ENCODE results near the gene FLNB.
"Not testable (repeated sequence)": the region's sequence is repeated elsewhere in the genome, so short reads cannot be mapped to it uniquely, and the experiment has no call there.

FLNB gene

DNA sequence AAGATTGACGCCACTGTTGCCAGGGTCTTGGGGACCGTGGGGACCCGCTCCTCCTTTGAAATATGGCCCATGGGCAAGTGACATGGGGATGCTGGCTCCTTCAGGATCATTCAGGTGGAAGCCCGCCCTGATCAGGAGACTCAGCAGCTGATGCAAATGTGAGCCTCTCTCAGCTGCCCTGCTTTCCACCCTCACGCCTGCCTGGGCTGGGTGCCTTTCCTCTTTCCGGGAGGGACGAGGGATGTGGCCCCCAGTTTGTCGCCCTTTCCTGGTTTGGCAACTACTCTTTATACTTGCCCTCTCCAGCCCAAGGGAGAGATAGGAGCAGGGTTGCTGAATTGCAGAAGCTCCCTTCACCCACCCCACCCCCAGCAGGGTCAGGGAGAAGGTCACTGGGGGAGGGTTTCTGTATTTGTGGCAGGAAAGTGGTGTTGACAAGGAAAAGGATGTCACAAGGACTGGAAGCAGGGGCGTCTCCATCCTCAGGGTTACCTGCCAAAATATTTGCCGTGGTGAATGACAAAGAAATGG is 180.8 kb downstream of the FLNB start:
- DNase-seq: no peak

DNA sequence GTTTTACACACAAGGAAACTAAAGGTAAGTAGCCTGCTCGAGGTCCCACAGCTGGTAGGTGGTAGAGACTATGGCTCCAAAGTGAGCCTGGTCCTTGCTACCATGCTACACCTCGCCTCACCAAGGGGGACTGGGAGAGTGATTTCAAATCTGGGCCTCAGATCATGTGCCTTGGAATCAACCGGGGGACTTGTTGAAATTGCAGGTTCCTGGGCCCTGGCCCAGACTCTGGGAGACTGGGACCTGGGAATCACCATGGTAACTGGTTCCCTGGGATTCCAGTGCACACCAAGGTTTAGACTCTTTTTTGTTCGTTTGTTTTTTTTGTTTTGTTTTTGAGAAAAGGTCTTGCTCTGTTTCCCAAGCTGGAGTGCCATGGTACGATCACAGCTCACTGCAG is 181.5 kb downstream of the FLNB start:
- DNase-seq: no peak

DNA sequence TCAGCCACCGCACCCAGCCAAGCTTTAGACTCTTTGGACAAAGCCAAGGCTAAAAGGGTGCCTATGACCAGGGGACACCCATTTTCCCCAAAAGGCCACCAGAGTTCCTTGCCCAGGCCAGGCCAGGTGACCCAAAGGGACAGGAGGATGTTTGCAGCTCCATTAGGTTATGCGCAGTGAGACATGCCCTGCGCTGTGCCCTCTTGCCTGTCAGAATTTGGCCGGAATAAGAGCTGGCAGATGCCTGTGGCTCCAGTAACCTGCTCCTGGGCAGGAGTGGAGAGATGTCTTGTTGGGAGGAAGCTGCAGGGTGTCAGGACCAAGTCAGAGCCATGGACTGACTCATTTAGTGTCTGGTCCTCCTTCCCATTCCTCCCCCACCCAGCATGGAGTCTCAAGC is 182.1 kb downstream of the FLNB start:
- no peak for DNase-seq

DNA sequence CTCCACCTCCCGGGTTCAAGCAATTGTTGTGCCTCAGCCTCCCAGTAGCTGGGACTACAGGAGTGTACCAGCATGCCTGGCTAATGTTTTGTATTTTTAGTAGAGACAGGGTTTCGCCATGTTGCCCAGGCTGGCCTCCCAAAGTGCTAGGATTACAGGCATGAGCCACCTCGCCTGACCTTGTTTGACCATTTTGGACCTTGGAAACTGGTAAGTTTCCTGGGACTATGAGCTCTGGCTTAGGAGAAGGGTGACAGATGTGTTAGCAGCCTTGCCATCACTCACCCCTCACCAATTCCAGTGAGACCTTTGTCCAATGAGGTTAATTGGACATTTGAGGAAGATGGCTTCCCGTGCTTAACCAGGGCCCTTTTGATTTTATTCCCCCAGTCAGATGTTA is 182.7 kb downstream of the FLNB start:
- no peak for DNase-seq

DNA sequence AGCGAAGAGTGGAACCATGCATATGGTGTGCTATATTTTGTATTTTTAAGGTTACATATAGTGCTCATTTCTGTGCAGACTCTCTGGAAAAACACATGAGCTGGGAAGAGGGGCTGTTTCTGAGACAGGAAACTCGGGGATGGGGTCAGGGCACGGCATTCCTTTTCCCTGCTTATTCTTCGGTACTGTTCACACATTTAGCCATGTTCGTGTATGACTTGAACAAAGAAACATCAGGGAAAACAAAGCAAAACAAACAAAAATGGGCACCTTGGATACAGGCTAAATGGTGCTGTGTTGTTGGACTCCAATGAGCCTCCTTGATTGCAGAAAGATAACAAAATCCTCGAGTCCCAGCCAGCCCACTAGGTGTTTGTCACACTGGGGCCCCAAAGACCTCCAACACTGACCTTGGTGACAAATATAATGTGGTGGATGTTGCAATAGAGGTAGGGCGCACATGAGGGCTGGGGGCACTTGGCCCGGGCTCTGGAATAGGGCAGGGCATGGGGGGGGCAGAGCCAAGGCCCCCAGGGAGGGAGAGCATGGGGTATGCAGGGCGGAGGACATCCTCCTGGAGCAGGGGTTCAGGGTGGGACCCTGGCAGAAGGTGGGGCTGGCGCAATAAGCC is 183.3 kb downstream of the FLNB start:
- DNase-seq: no peak

DNA sequence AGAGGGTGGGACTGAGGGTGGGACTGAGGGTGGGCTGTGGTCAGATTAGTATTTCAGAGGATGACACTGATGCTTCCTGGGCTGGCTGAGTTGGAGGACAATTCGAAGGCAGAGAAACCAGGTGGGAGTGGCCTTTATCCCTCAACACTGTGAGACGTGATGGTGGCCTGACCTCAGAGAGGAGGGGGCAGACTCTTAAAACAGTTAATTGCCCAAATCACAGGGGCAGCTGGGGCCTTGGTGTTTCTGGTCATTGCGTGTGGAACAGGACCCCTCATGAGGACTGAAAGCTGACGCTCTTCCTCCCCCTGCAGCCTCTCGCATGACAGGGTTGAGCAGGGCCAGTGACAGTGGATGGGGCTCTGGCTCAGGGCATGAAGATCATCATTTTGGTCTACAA is 183.8 kb downstream of the FLNB start:
- DNase-seq: no peak

DNA sequence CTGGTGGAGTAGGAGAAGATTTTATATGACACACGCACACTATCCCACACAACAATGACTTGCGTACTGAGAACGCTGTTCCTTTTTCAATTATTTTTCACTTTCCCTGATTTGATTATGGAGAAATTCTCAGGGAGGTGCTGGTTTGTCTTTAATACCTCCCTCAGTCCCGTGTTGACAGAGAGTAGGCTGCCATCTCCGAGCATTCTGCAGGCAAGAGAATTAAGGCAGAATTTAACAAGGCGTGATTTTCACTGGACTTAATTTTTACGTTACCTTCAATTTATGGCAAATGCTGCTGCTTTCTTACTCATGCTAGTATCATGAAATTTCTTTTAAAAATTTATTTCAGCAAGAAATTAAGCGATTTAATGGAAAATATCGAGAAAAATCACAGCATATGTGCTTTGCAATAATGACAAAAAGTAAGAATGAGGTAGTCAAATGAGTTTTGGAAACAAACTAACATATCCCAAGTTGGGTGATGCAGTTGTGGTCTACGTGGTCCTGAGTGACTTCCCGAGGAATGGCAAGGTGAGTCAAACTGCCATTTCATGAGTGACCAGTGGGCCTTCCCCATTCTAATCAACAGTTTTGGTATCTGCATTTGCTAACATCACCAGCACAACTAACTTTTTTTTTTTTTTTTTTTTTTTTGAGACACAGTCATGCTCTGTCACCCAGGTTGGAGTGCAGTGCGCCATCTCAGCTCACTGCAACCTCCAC is 185.6 kb downstream of the FLNB start:
- no peak for DNase-seq

DNA sequence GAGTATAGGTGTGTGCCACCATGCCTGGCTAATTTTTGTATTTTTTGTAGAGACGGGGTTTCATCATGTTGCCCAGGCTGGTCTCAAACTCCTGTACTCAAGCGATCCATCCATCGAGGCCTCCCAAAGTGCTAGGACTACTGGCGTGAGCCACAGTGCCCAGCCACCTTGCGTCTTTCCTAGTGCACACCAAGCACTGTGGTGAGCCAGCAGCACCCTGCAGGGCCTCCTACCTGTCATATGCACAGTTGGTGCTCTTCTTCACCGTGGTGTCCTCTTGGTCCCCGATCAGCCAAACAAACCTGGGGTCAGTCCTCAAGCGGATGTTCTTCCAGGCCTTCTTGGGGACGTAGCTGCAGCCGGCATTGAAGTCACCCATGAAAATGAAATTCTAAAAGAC is 189.4 kb downstream of the FLNB start:
- DNase-seq: no peak

DNA sequence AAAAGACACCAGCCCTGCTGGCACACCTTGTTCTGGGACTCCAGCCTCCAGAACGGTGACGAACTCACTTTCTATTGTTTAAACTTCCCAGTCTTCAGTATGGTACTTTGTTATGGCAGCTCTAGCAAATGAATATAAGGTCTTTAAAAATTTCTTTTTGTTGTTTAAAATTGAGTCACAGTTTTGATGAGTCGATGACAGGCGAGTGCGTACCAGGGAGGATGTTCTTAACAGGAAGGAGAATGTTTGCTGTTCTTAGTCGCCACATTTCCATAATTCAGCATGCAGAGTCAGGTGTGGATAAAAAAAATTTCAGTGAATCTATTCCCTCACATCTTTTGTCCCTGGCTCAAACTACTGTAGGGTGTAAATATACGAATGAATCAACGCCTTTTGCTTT is 190.1 kb downstream of the FLNB start:
- no peak for DNase-seq

DNA sequence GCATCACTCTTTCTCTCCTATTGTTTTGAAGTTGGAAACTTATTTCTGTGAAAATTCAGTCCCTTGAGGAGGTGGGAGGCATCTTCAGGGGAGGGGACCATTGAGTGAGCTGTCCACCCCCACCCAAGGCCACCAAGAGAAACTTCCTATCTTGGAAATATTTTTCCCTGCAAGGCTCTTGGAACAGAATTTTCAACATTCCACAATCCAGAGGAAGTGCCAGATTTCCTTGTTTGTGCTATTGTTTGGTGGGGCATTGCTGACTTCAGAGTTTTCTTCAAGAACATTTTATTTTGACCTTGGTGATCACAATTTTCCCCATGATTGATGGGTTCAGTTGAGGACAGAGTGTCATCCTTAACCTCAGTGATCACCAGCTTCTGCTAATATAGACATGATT is 190.6 kb downstream of the FLNB start:
- DNase-seq: no peak

DNA sequence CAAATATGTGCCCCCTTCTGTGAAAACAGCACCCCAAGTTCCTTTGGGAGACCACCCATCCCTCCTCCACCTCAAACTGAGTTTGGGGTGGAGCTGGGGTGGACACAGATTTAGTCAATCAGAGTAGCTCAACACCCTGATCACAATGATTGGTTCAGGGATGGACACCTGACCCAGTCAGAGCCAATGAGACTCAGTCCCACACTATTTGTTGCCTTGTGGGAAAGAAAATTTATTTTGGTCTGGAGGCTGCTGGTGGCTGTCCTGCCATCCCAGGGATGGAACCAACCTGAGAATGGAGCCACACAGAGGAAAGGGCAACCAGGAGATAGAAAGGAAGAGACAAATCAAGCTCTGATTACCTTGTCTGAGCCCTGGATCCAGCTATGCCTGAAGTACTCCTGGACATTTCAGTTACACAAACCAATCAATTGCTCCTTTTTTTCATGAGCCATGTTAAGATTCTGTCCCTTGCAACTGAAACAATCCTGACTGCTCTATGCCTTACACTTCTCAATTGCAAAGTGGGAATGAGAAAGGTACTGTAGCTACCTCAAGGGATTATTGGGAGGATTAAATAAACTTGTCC is 192.0 kb downstream of the FLNB start:
- DNase-seq: no peak

DNA sequence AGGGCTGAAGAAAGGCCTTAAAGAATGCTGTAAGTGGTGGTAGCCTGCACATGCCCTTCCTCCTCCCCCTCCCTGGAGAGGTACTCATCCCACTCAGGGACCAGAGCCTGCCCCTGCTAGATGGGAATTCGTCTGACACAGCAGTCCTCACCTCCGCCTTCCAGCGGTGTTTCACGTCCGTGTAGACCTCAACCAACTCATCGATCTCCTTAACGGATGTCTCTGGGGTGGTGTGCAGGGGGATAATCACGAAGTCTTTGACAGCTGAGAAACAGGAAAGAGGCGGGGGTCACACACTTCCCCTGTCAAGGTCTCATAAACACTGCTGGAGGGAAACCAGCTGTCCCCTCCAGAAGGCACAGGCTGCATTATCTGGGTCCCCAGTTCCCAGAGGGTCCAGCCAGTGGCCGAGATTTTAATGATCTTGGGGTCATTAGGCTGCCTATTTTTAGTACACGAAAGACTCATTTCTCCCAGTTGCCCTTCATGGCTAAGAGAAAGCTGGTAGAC is 192.7 kb downstream of the FLNB start:
- DNase-seq: no peak

DNA sequence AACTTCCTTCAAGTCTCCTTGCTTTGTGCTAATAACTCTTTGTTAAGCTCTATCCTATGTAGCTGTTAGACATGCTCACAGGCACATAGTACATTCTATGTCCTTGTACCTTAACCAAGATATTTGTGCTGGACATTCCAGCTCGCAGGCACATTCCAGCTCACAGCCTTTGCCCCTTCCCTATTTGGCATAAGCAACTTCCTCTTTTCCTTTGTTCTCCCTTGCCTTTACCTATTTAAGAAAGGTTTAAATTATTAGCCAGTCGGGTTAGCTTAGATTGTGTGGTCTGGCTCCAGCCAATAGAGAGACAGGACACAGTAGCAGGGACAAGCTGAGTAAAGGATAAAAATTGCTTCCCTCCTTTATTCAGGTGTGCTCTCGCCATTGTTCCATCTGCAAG is 193.2 kb downstream of the FLNB start:
- not testable (repeated sequence) for DNase-seq

DNA sequence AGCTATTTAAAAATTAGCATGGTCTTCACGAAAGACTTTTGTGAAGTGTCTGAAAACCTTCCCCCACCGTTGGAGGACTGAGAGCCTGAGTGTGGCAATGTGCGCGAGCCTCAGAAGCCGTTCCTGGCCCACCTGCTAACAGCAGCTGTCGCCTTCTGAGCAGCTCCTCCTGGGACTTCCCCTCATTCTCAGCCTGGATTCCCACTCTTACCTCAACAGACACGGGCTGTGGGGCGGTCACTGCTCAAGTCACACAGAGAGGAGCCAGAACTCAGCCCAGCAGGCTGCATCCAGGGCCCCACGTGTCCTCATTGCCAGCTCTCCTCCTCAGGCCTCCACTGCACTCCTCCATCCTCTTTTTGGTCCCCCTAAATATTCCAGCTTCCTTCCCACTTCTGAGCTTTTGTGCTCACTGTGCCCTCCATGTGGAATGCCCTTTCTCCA is 194.7 kb downstream of the FLNB start:
- DNase-seq: no peak

DNA sequence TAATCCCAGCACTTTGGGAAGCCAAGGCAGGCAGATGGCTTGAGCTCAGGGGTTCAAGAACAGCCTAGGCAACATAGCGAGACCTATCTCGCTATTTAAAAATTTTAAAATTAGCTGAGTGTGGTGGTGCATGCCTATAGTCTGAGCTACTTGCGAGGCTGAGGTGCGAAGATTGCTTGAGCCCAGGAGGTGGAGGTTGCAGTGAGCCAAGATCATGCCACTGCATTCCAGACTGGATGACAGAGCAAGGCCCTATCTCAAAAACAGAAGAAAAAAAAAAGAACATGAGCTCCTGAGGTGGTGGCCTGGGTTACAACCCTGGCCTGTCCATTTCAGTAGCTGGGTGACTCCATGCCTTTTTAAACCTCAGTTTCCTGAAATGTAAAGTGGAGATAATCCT is 195.3 kb downstream of the FLNB start:
- DNase-seq: no peak

DNA sequence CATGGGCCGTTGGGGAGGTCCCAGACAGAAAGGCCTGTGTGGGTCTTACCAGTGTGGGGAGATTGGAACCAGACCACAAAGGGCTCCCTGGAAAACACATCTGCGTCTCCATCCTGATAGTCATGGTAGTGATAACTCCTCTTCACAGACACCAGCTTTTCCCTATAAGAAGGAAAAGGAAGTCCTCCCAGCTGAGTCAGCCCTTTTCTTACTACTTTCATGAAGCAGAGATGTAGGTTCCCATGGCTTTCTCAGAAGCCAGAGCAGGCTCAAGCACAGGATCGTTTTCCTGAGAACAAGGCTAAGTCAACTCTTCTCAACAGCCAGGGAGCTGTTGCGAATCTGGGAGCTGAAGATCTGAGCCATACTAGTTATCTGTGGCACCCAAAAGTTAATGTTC is 196.5 kb downstream of the FLNB start:
- DNase-seq: no peak

DNA sequence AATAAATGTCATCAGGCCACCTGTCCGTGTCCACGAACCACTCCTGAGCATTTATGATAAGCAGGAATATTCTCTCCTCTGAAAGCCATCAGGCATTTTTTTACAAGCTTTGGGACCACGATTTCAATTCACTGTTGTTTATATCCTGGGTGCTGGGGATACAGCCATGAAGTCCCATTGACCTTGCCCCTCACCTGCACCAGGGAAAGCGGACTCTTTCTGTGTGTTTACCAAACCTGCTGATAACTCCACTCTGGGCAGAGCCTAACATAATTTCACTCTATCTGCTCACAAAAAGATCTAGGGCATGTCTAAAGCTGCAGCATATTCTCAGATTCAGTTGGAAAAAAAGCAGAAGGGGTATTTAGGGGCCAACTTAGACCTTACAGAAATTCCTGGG is 197.8 kb downstream of the FLNB start:
- no peak for DNase-seq

DNA sequence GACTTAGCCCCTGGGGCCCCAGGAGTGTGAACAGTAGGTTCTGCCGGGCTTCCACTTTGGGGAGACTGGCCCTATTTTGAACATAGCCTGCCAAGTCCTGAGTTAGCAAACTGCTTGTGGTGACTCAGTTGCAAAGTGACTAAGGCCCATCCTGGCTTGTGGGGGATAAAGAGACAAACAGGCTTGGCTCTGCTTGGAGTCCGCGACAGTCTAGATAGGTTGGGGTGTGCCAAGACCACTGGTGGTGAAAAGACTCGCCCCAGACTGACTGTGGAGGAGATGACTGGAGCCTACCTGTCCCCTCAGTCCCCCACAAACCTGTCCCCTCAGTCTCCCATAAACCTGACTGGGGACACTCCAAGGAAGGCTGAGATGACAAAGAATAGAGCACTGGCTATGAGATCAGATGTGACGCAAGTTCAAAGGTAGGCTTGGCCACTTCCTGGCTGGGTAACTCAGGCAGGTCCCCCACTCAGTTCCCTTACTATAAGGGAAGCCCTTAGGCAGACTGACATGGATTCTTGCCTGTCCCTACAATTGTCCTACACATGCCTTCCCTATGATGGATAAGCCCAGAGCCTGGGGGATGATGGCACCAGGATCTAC is 198.3 kb downstream of the FLNB start:
- peak; percentile 55 for DNase-seq

DNA sequence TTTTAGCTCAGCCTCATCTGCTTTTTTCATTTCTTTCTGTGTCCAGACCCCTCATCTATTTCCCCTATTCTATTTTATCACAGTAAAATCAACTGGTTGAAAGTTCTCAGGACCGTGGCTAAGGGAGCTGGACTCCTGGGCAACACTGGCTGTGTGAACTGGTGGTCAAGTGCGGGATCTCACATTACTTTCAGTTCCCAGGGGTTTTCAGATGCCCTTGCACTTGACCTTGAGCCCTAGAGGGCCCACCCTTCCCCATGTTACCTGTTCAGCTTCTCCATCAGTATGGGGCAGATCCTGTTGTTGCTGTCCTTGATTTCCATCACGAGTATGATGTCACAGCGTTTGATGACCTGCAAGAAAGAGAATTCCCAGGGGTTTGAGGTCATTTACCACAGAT is 199.7 kb downstream of the FLNB start:
- DNase-seq: no peak

DNA sequence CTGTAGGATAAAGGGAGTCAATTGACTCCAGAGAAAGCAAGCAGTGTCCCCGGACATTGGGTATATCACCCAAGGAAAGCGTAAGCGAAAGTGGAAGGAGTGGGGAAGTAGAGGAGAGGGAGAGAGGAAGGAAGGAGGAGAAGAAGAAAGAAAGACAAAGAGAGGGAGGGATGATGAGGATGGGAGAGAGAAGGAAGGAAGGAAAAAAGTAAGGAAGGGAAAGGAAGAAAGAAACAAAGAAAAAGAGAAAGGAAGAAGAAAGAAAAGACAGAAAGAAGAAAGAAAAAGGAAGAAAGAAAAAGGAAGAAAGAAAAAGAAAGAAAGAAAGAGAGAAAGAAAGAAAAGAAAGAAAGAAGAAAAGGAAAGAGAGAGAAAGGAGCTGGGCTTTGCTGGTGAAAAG is 201.7 kb downstream of the FLNB start:
- DNase-seq: no peak

DNA sequence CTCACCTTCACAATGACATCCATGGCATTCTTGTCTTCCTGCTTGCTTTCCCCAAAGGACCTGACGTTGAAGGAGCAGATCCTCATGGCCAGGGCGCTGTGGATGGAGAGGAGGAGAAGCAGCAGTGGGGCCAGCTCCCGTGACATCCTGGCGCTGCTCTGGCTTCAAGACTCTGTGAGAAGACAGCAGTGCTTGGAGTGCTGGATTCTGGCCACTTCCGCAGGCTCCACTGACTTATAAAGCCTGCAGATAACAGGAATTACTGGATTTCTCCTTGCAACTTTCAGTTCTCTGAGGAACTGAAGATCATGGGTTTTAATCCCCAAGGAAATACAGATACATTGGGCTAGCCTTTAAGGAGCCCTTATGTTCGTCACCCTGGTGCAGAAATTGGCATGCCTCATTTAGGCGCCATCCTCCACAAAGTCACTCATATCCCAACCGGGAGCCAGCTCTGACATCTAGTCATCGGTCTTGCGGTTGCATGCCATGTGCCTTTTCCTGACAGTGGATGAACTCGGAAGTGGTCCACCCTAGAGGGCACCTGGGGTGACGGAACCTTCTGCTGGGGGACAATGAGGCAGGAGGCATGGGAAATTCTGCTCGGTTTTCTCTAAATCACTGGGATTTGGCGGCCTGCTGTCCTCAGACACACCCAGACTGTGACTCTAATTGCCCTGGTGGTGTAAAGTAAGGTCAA is 202.7 kb downstream of the FLNB start, which contains the start of gene DNASE1L3:
DNASE1L3 (minus strand) TSS at position 212 of the 700 bp plus-strand sequence; CDS start at position 146, 66 bp downstream.
- DNase-seq: no peak

DNA sequence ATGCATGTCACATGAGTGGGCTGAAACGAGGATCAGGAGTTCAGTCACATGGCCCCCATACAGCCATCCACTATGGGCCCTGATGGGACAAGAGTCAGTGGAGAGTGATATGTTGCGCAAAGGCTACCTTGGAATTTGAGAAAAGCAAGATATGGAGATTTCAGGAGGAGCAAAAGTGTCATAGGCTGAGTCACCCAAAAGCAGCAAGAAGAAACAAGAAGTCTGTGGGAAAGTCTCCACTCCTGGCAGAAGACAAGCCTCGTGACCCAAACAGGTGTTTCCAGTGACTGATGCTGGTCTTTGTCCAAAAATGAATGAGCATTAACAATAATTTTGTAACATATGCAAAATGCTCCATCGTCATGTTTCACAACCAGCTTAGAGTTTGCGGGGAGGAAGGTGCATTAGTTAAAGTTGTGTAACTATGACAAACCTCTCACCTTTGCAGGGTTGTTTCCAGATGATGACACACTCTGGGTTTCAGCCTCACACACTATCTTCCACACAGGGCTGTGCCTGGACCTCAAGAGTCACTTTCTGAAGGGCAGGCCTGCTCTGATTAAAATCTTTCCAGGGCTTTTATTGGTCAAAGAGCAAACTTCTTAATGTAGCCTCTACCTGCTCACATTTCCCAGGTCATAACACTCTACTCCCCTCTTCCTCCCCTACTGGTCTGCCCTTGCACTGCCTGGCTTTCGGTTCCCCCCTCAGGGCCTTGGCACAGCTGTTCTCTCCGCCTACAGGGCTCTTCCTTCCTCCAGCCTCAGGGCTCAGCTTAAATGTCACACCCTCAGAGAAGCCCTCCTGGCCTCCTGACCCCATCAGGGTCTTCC is 206.5 kb downstream of the FLNB start:
- peak; percentile 75 for DNase-seq

All from stimulated activated CD4-positive, alpha-beta T cell treated with anti-CD3 and anti-CD28 coated beads, Interleukin-1b, Interleukin-23, amount 100 ng/mL, for 48 hours (primary cell).